Keratinocyte (primary cell): ENCODE measurements around the gene GOLT1A.

ENCODE experiments used
- EZH2 ChIP-seq: IDR thresholded peaks from one replicate; pipeline ENCODE4 v1.6.1; 2012; ENCODE audit warnings: inconsistent platforms, mild to moderate bottlenecking, low read length, moderate library complexity
- TF ChIP-seq, protein P1 (sequence below), 3 experiments: IDR thresholded peaks in 1 of 3; conservative IDR thresholded peaks in 1 of 3; optimal IDR thresholded peaks in 1 of 3; 2 replicates in 2 of 3; 3 replicates in 1 of 3; pipeline versions ENCODE3 to v1.5.1; 2011; ENCODE audit warnings: low read length in 3 of 3, mild to moderate bottlenecking in 3 of 3, moderate library complexity in 2 of 3, control low read depth in 1 of 3, inconsistent platforms in 1 of 3; ENCODE audit not compliant: insufficient read depth in 2 of 3; ENCODE audit errors: extremely low read depth in 1 of 3

DNA sequence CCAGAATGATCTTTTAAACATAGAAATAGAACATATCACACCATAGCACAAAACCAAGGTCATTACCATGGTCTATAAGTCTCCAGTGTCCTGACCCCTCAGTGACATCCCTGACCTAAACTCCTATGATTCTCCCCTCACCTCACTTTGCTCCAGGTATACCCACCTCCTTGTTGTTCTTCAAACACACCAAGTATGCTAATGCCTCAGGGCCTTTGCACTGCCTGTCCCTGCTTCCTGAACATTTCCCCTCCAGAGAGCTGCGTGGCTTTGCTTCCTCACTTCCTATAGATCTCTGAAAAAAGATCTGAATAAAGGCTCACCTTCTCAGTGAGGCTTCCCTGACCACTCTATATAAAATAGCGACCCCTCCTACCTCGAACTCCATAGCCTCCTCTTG lies 1.1 kb downstream of the GOLT1A start:
- TF ChIP-seq, protein P1, sequence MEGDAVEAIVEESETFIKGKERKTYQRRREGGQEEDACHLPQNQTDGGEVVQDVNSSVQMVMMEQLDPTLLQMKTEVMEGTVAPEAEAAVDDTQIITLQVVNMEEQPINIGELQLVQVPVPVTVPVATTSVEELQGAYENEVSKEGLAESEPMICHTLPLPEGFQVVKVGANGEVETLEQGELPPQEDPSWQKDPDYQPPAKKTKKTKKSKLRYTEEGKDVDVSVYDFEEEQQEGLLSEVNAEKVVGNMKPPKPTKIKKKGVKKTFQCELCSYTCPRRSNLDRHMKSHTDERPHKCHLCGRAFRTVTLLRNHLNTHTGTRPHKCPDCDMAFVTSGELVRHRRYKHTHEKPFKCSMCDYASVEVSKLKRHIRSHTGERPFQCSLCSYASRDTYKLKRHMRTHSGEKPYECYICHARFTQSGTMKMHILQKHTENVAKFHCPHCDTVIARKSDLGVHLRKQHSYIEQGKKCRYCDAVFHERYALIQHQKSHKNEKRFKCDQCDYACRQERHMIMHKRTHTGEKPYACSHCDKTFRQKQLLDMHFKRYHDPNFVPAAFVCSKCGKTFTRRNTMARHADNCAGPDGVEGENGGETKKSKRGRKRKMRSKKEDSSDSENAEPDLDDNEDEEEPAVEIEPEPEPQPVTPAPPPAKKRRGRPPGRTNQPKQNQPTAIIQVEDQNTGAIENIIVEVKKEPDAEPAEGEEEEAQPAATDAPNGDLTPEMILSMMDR (optimal IDR thresholded peaks at IDR 0.05 in 1 of 3, IDR thresholded peaks at IDR 0.05 in 1 of 3, conservative IDR thresholded peaks at IDR 0.05 in 1 of 3; ENCODE audit: extremely low read depth in 1 of 3, insufficient read depth in 2 of 3, low read length in 3 of 3), result no peak
- TF ChIP-seq EZH2, result no peak
